ENCODE measurements around the gene M6PR. TPM values are rescaled to one million over a fixed set of nuclear protein-coding genes. Genes with fewer than 3 reads are reported as not detected.
A peak's percentile ranks its signal among the peaks of the same experiment; 100 is the strongest.

The M6PR gene
- total RNA-seq, 2 experiments from 2014 or later, result 53.4 to 55.8 TPM

GRCh38 chr12:8958066-8958465 is 8.6 kb upstream of the M6PR start:
- DNase-seq, result no peak
- no peak for ATAC-seq (ENCODE audit: poor library complexity)
- intact Hi-C loops (cut with DNase I, micrococcal nuclease), result loop anchor here in 1 of 2 experiments (5.0 kb wide), 1 partner anchor 34 kb away; no protein-coding TSS in a partner anchor
- no peak overlapping the region for H3K4me3 ChIP-seq (ENCODE audit: low read length)
- ChIA-PET CTCF (interaction anchor here (0.7 to 1.8 kb wide), 2 partner anchors 8 to 52 kb away, joined by 4 to 5 read pairs; partner anchors contain the start of gene M6PR), POLR2A (interaction anchor here (0.7 kb wide), 1 partner anchor 1025 kb away, joined by 3 read pairs; no protein-coding TSS in a partner anchor)
- TF ChIP-seq CTCF (IDR thresholded peaks at IDR 0.05), result no peak
- peaks cover 78% of the 10 kb centered on the region for H3K4me1 ChIP-seq (ENCODE audit: insufficient read depth, low read length)
- Mint-ChIP-seq H3K36me3 (ENCODE audit: low read depth) (peaks cover 37% of the 10 kb centered on the region), H3K4me3 (peak overlapping the region; percentile 12), H3K27ac (peak overlapping the region; percentile 93), H3K4me1 (ENCODE audit: low read depth) (peaks cover 85% of the 10 kb centered on the region), H3K9me3 (no peaks in the 10 kb centered on the region), H3K27me3 (no peaks in the 10 kb centered on the region)
- H3K27me3 ChIP-seq (ENCODE audit: control insufficient read depth in 1 of 2, insufficient read depth in 2 of 2, low read length in 2 of 2), result no peaks in the 10 kb centered on the region
- H3K27ac ChIP-seq (ENCODE audit: low read depth in 1 of 2, low read length in 2 of 2), result peak overlapping the region in 1 of 2 donors; percentile 31
- peaks cover 0 to 14% of the 10 kb centered on the region in 2 experiments for H3K9me3 ChIP-seq (ENCODE audit: control insufficient read depth in 1 of 2, insufficient read depth in 1 of 2, low read length in 2 of 2)
- H3K36me3 ChIP-seq (ENCODE audit: insufficient read depth, low read length), result no peaks in the 10 kb centered on the region

GRCh38 chr12:8957561-8957960 is 8.1 kb upstream of the M6PR start:
- Mint-ChIP-seq H3K4me3 (peak overlapping the region; percentile 57), H3K27ac (peak overlapping the region; percentile 93), H3K36me3 (ENCODE audit: low read depth) (peaks cover 32% of the 10 kb centered on the region), H3K27me3 (no peaks in the 10 kb centered on the region), H3K4me1 (ENCODE audit: low read depth) (peaks cover 85% of the 10 kb centered on the region), H3K9me3 (no peaks in the 10 kb centered on the region)
- Histone ChIP-seq H3K27me3 (ENCODE audit: control insufficient read depth in 1 of 2, insufficient read depth in 2 of 2, low read length in 2 of 2) (no peaks in the 10 kb centered on the region), H3K4me3 (ENCODE audit: low read length) (no peak overlapping the region), H3K9me3 (ENCODE audit: control insufficient read depth in 1 of 2, insufficient read depth in 1 of 2, low read length in 2 of 2) (peaks cover 0 to 17% of the 10 kb centered on the region in 2 experiments), H3K4me1 (ENCODE audit: insufficient read depth, low read length) (peaks cover 83% of the 10 kb centered on the region), H3K27ac (ENCODE audit: low read depth in 1 of 2, low read length in 2 of 2) (peak overlapping the region in 1 of 2 donors; percentile 68), H3K36me3 (ENCODE audit: insufficient read depth, low read length) (no peaks in the 10 kb centered on the region)
- intact Hi-C loops (cut with DNase I, micrococcal nuclease), result loop anchor here in 1 of 2 experiments (5.0 kb wide), 1 partner anchor 35 kb away; no protein-coding TSS in a partner anchor
- ChIA-PET POLR2A (no interaction called here), CTCF (interaction anchor here (0.7 to 1.8 kb wide), 2 partner anchors 7 to 53 kb away, joined by 4 to 5 read pairs; partner anchors contain the start of gene M6PR)
- TF ChIP-seq CTCF (IDR thresholded peaks at IDR 0.05), result no peak
- no peak for ATAC-seq (ENCODE audit: poor library complexity)
- no peak for DNase-seq

GRCh38 chr12:8956772-8957171 is 7.3 kb upstream of the M6PR start:
- H3K4me1 ChIP-seq (ENCODE audit: insufficient read depth, low read length), result peaks cover 89% of the 10 kb centered on the region
- Mint-ChIP-seq H3K9me3 (no peaks in the 10 kb centered on the region), H3K36me3 (ENCODE audit: low read depth) (peaks cover 25% of the 10 kb centered on the region), H3K27me3 (no peaks in the 10 kb centered on the region), H3K4me1 (ENCODE audit: low read depth) (peaks cover 84% of the 10 kb centered on the region), H3K27ac (peak overlapping the region; percentile 93), H3K4me3 (peak overlapping the region; percentile 57)
- H3K4me3 ChIP-seq (ENCODE audit: low read length), result no peak overlapping the region
- intact Hi-C loops (cut with DNase I, micrococcal nuclease), result loop anchor here in 1 of 2 experiments (5.0 kb wide), 1 partner anchor 36 kb away; no protein-coding TSS in a partner anchor
- H3K27ac ChIP-seq (ENCODE audit: low read depth in 1 of 2, low read length in 2 of 2), result peak overlapping the region; percentile 33 to 68
- ChIA-PET POLR2A (interaction anchor here (1.0 kb wide), 1 partner anchor 53 kb away, joined by 3 read pairs; no protein-coding TSS in a partner anchor), CTCF (no interaction called here)
- TF ChIP-seq CTCF (IDR thresholded peaks at IDR 0.05), result no peak
- H3K9me3 ChIP-seq (ENCODE audit: control insufficient read depth in 1 of 2, insufficient read depth in 1 of 2, low read length in 2 of 2), result peaks cover 0 to 17% of the 10 kb centered on the region in 2 experiments
- no peaks in the 10 kb centered on the region for H3K36me3 ChIP-seq (ENCODE audit: insufficient read depth, low read length)
- ATAC-seq (ENCODE audit: poor library complexity), result no peak
- DNase-seq, result peak in 1 of 14 experiments; percentile 28
- H3K27me3 ChIP-seq (ENCODE audit: control insufficient read depth in 1 of 2, insufficient read depth in 2 of 2, low read length in 2 of 2), result no peaks in the 10 kb centered on the region

Measured in CD4-positive, alpha-beta T cell (primary cell).